ENCODE data around the gene PHOX2B.

- TF ChIP-seq CTCF (conservative IDR thresholded peaks at IDR 0.05; ENCODE audit: low read depth, low read length) (no peak), NFE2L2 (IDR thresholded peaks at IDR 0.05; ENCODE audit: low read depth, low read length) (no peak), RAD21 (IDR thresholded peaks at IDR 0.05; ENCODE audit: low read length) (no peak), FOS (IDR thresholded peaks at IDR 0.05; ENCODE audit: low read depth, low read length) (no peak), POLR2A (IDR thresholded peaks at IDR 0.05; ENCODE audit: low read depth, low read length) (no peak), MAZ (IDR thresholded peaks at IDR 0.05; ENCODE audit: borderline replicate concordance, low read depth, low read length) (no peak), MAFK (IDR thresholded peaks at IDR 0.05; ENCODE audit: low read depth, low read length) (no peak), RFX5 (IDR thresholded peaks at IDR 0.05; ENCODE audit: low read depth, low read length) (no peak), RCOR1 (IDR thresholded peaks at IDR 0.05; ENCODE audit: insufficient replicate concordance, low read length) (no peak), SMC3 (IDR thresholded peaks at IDR 0.05; ENCODE audit: low read depth, low read length) (no peak), CHD1 (IDR thresholded peaks at IDR 0.05; ENCODE audit: low read depth, low read length) (no peak)
Observed at GRCh38 chr4:41758884-41759283, 10.4 kb upstream of the PHOX2B start.

Measured in IMR-90 (cell line).